Stimulated activated CD8-positive, alpha-beta memory T cell treated with anti-CD3 and anti-CD28 coated beads, Interleukin-4, amount 100 ng/mL, for 24 hours (primary cell): ENCODE measurements around the gene EEF1A1.
A peak's percentile ranks its signal among the peaks of the same experiment; 100 is the strongest.
"Not testable (repeated sequence)": the region's sequence is repeated elsewhere in the genome, so short reads cannot be mapped to it uniquely, and the experiment has no call there.

Experiments
- DNase-seq: peaks from one replicate; pipeline ENCODE4 v3.0.0-alpha.2; 2020; ENCODE audit warnings: low read depth

Gene EEF1A1

GRCh38 chr6:73537677-73538076 is 16.8 kb upstream of the EEF1A1 start:
- DNase-seq: no peak

DNA sequence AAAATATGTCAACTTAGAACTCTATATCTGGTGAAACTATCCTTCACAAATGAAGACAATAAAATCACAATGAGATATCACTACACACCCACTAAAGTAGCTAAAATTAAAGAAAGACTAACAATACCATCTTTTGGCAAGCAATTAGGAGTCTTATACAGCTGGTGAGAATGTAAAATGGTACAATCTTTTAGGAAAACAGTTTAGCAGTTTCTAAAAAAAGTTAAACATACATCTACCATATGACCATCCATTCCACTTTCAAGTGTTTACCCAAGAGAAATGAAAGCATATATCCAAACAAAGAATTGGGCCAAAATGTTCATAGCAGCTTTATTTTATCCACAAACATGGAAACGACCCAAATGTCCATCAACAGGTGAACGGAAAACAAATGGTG is 13.8 kb upstream of the EEF1A1 start:
- no peak for DNase-seq

DNA sequence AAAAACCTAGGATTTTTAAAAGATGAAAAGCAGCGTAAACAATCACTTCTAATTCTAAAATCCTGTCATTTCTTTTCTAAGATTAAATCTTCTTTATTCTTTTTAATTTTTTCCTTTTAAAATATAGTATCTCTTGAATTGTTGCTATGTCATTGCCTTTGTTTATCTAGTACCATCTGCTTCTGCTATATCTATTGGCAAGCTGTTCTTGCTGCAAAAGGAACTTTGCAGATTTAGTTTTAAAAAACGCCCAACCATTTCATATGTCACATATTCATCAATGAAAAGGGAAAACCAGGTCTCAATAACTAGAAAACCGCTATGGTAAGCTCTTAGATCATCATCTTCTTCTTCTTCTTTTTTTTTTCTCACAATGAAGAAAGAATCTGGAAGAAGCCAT is 11.5 kb upstream of the EEF1A1 start:
- no peak for DNase-seq

DNA sequence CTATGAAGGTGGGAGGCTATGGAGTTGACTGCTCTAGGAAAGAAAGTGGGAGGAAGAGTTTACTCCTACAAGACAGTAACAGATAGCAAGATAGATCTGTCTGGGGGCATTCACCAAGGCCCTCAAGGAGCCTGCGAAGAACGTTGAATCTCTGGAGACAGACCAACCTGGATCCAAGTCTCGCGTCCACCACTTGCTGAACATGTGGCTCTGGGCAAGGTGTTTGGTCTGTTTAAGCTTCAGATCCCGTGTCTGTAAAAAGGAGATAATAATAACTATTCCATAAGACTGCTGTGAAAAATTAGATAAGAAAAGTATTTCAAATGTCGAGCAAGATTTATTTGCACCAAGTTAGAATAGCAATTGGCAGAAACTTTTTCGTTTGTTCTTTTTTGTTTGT is 8.1 kb upstream of the EEF1A1 start:
- no peak for DNase-seq

DNA sequence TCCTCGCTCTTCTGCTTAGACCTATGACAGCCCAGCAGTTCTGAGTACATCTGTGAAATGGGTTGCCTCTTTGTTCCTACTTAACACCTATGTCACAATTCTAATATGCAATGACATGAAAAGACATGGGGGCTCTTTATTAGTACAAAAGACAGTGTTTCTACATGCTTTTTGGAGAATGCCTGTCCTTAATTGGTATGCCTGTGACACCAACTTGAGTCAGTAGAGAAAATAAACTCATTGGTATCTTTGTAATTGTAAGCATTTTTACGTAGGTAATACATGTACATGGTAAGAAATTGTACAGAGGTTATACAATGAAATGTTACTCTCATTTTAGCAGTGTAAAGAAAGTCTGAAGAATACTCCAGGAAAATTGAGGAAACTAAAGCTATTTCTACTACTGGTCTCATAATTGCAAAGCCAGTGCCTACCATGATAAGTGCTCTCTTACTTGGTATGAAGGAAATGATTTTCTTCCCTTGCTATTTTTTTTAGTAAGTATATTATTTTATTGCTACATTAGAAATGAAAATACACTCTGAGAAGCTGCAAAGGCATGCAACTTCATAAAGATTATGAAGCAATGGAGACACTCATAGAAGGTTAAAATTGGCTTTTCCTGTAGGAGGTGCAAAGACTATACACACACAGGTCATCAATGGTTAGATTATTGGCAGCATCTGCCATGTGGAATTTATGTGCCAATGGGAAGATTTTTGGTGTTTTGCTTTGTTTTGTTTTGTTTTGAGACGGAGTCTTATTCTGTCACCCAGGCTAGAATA is 4.9 kb upstream of the EEF1A1 start:
- no peak for DNase-seq

GRCh38 chr6:73523434-73524123 is 2.7 kb upstream of the EEF1A1 start:
- peak; percentile 70 for DNase-seq

DNA sequence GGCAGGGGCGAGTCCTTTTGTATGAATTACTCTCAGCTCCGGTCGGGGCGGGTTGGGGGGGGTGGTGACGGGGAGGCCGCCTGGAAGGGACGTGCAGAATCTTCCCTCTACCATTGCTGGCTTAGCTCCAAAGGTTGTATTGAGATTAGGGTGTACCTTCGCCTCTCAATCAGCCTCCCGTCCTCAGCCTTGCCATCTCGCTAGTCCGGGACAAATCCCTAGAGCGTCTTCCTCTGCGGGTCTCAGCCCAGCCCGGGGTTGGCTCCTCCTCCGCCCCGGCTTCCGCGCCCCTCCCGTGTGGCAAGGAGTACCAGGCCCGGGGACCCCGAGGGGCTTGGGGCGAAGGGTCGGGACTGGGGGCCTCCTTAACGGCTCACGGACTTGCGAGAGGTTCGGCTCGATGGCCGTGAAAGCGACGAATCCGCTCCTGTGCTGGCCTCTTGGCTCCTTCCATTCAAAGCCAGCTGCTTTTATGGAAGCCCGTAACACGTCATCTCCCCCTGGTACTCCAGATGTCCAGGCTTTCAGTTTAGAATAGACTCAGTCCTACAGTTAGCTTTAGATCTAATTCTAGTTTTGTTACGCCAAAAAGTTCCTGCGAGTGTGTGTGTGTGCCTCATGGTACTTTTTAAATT is 636 bp upstream of the EEF1A1 start:
- peak; percentile 67 for DNase-seq

DNA sequence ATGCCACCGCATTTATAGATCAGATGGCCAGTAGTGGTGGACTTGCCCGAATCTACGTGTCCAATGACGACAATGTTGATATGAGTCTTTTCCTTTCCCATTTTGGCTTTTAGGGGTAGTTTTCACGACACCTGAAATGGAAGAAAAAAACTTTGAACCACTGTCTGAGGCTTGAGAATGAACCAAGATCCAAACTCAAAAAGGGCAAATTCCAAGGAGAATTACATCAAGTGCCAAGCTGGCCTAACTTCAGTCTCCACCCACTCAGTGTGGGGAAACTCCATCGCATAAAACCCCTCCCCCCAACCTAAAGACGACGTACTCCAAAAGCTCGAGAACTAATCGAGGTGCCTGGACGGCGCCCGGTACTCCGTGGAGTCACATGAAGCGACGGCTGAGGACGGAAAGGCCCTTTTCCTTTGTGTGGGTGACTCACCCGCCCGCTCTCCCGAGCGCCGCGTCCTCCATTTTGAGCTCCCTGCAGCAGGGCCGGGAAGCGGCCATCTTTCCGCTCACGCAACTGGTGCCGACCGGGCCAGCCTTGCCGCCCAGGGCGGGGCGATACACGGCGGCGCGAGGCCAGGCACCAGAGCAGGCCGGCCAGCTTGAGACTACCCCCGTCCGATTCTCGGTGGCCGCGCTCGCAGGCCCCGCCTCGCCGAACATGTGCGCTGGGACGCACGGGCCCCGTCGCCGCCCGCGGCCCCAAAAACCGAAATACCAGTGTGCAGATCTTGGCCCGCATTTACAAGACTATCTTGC is 725 bp downstream of the EEF1A1 start:
- DNase-seq: peak; percentile 69

GRCh38 chr6:73518982-73519881 is 1.6 kb downstream of the EEF1A1 start:
- DNase-seq: not testable (repeated sequence)

DNA sequence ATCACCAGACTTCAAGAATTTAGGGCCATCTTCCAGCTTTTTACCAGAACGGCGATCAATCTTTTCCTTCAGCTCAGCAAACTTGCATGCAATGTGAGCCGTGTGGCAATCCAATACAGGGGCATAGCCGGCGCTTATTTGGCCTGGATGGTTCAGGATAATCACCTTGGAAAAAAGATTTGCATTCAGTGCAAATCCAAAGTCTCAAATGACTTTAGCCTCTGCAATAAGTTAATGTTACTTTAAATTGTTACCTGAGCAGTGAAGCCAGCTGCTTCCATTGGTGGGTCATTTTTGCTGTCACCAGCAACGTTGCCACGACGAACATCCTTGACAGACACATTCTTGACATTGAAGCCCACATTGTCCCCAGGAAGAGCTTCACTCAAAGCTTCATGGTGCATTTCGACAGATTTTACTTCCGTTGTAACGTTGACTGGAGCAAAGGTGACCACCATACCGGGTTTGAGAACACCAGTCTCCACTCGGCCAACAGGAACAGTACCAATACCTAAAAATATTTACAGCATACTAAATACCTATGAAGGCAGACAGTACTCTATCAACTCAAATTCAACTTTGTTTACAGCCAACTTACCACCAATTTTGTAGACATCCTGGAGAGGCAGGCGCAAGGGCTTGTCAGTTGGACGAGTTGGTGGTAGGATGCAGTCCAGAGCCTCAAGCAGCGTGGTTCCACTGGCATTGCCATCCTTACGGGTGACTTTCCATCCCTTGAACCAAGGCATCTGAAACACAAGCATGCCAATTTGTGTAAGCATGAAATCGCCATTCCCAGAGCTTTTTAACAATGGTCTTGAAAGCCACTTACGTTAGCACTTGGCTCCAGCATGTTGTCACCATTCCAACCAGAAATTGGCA is 2.5 kb downstream of the EEF1A1 start:
- DNase-seq: not testable (repeated sequence)

GRCh38 chr6:73516514-73517489 is 4.0 kb downstream of the EEF1A1 start:
- no peak for DNase-seq

DNA sequence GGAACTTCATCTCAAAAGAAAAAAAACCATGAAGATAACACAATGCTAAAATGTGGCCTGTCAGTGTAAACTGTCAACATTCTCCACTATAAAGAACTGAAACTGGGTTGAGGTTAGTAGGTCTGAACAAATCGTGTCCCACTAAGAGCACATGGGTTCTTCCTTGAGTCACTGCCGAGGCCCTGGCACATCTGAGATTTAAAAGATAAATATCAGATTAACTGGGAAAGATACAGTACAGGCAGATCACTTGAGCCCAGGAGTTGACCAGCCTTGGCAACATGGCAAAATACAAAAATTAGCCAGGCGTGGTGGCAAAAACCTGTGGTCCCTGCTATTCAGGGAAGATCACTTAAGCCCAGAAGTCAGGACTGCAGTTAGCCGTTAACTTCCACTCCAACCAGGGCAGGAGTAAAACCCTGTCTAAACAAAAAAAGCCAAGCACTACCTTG is 5.6 kb downstream of the EEF1A1 start:
- no peak for DNase-seq

DNA sequence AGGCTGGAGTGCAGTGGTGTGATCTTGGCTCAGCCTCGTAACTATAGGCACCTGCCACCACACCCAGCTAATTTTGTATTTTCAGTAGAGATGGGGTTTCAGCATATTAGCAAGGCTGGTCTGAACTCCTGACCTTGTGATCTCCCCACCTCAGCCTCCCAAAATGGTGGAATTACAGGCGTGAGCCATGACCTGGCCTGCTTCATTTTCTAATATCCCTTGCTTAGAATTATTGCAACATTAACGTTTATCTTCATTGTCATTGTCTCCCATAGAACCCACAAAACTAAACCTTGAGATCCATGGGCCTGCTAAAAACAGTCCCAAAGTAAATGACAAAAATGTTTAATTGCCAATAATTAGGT is 6.1 kb downstream of the EEF1A1 start:
- no peak for DNase-seq

DNA sequence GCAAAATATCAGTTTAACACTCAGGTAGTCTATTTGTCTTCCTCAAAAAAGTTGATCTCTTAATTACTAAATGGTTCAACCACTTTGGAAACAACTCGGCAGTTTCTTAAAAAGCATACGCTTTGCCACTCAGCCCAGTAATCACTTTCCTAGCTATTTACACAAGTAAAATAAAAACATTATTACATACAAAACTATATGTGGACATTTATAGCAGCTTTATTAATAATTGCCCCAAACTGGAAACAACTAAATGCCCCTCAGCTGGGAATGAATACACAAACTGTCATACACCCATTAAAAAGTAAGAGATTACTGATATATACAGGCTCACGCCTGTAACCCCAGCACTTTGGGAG is 7.4 kb downstream of the EEF1A1 start:
- DNase-seq: no peak

GRCh38 chr6:73511796-73512195 is 9.0 kb downstream of the EEF1A1 start:
- no peak for DNase-seq

DNA sequence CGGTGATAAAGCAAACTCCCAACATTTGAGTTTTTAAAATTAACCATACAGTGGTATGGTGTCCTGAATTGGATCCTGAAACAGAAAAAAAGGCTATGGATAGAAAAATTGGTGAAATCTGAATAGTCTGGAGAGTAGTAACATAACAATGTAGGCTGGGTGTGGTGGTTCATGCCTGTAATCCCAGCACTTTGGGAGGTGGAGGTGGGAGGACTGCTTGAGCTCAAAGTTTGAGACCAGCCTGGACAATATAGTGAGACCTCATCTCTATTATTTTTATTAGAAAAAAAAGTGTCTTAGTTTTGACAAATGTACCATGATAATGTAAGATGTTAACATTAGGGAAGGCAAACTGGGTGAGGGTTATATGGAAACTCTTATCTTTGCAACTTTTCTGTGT is 11.0 kb downstream of the EEF1A1 start:
- DNase-seq: no peak

DNA sequence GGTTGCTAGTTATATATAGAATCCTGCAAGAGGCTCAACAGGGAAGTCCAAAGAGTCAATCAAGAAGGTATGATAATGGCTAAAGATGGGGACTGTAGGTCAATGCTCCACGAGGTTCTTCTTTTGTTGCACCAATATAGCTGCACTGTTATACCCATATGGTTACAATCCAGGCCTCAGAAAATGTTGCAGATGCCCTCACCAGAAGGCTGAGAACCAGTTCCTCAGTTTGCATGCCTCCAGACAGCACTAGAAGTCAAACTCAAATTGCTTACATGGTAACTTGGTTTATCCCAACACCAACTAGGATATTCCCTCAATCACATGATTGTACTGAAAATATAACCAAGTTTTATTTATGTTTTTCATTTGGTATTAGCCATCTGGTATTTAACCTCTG is 12.1 kb downstream of the EEF1A1 start:
- DNase-seq: no peak

DNA sequence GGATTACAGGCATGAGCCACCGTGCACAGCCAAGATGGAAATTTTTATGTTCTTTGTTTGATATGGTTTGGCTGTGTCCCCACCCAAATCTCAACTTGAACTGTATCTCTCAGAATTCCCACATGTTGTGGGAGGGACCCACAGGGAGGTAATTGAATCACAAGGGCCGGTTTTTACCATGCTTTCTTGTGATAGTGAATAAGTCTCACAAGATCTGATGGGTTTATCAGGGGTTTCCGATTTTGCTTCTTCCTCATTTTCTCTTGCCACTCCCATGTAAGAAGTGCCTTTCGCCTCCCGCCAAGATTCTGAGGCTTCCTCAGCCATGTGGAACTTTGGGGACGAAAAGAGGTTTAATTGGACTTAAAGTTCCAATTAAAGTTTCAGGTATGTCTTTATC is 14.6 kb downstream of the EEF1A1 start:
- no peak for DNase-seq

DNA sequence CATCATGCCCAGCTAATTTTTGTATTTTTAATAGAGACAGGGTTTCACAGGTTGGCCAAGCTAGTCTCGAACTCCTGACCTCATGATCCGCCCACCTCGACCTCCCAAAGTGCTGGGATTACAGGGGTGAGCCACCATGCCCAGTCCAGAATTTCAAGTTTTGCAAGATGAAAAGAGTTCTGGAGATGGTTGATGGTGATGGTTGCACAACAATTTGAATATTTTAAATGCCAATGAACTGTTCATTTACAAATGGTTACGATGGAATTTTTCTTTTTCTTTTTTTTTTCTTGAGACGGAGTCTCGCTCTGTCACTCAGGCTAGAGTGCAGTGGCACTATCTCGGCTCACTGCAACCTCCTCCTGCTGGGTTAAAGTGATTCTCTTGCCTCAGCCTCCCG is 15.1 kb downstream of the EEF1A1 start:
- DNase-seq: not testable (repeated sequence)
